Left lobe of liver (tissue), 2 donors: ENCODE measurements around the gene CMPK1. TPM values are rescaled to one million over a fixed set of nuclear protein-coding genes. Genes with fewer than 3 reads are reported as not detected.

Experiments
- ATAC-seq: fragments of 200-7000 bp; cut with Tn5 transposase; one replicate; pipeline ENCODE4 v1.9.1; 2020; ENCODE audit warnings: mild to moderate bottlenecking, moderate library complexity
- DNase-seq: peaks from one replicate; pipeline ENCODE4 v3.0.0-alpha.2; 2020; ENCODE audit warnings: low spot score
- total RNA-seq: library from RNA; stranded (reverse); gene quantifications from one replicate; pipeline ENCODE4 v1.2.1, GENCODE V29; 2021
- donor health status: DM: no; HTN: no; CAD: no; lungs with moderate emphysema.
- donor health status: DM: no; HTN: yes; CAD: no.

CMPK1 gene
- total RNA-seq, 1 donor from 2014 or later, result 119 TPM

DNA sequence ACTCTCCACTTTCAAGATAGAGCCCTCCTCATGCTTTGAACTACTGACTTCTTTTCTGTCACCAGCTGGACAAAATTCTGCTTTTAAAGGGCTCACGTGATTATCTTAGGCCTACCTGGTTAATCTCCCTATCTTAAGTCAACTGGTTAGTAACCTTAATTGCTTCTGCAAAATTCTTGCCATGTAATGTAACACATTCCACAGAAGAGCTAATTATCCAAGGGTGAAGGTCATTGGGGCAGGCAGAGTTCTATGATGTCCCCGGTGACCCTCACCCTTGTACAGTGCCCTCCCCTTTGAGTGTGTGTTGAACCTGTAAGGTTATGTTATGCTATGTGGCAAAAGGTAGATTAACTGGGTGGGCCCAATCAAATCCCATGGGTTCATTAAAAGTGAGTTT lies 57.3 kb downstream of the CMPK1 start:
- ATAC-seq, result no peak
- no peak for DNase-seq

- ATAC-seq (no peak), DNase-seq (no peak)
Measured at GRCh38 chr1:47393141-47393540, 59.6 kb downstream of the CMPK1 start.

DNA sequence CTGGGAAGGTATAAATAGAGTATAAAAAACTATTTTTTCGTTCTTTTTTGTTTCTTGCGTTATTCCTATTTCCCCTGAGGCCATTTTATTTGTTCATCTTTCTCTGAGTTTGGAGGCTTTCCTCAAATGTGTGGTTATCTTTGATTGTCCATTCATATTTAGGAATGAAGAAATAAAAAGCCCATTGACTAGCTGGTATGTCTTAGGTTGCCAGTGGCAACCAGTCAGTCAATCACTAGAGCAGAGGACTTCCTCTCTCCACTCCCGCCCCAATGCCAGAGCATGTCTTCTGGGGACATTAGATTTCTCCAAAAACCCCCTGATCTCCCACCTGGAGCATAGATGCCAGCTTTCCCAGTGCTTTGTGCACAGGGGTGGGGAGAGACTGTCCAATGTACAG lies 61.8 kb downstream of the CMPK1 start:
- no peak for DNase-seq
- no peak for ATAC-seq

- no peak for ATAC-seq
- no peak for DNase-seq
Measured at GRCh38 chr1:47396671-47397196, 63.1 kb downstream of the CMPK1 start.

GRCh38 chr1:47399138-47399845 lies 65.7 kb downstream of the CMPK1 start:
- no peak for ATAC-seq
- no peak for DNase-seq

DNA sequence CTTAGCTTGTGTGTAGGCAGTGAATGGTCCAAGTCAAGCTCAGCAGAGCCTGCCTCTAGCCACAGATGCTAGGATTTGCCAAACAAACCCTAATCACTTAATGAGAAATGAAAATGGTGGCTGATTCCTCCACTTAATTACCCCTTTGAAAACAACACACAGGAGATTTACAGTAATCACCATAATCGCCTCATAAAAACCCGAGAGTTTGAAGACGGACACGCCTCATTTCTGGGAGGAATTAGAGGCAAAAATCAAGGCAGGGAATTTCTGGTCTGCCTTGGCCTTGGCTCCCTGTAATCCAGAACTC lies 66.2 kb downstream of the CMPK1 start:
- ATAC-seq (no peak), DNase-seq (no peak)

DNA sequence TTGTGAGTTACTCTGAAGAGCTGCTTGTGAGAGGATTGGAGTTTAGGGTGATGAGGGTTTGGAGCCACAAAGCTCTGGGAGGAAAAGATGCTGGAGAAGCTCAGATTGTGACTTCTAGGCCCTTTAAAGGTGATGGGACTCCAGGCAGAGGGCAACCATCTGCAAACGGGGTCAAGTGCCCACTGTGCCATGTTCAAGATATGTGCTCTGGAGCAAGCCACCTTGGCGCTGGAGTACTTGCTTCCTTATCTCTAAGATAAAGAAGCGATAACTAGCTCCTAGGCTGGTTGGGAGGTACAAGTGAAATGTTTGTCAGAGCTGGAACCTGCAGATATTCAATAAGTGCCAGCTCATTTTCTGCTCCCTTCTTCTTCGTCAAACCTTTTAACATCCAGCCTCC lies 68.2 kb downstream of the CMPK1 start:
- DNase-seq (no peak), ATAC-seq (no peak)

- DNase-seq (no peak), ATAC-seq (no peak)
Measured at GRCh38 chr1:47402591-47402990, 69.0 kb downstream of the CMPK1 start.

DNA sequence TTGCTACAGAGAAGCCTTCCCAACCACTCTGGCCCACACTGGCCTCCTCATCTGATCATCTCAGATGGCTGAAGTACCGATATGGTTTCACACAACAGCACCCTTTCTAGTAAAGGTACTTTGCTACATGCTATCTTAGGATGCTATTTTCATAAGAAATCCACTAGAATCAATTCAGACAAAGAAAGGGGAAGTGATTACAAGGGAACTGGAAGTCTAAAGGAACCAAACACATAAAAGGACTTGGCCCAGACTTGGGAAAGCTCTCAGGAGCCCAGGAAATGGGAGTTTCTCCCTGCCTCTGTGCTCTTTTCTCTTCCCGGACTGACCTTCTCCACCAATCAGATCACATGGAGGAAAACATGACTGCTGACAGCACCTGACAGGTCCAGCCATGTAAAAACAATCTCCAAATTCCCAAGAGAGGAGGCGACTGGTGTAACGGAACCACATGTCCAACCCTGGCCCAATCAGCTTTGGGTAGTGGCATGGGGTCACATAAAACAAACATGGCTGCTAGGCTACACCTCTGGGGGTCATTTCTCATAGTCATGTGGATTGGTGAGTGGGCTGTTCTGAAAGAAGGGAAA lies 69.8 kb downstream of the CMPK1 start:
- DNase-seq, result no peak
- ATAC-seq, result no peak

DNA sequence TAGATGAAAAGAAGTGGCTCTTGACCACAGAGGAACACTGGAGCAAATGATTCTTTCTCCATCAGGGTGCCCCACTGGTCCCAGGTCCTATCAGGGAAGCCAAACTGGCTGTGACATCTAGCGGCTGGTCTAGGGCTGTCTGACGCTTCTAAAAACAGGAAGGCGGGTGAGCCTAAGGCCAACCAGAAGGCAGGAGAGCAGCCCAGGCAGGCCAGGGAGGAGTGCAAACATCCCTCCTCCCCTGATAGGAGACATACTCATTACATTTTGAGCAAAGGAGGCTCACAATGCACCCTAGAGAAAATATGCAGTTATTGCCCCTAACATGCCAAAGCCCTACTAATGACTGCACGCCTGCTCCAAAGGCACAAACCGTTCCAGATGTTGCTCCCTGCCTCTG lies 72.1 kb downstream of the CMPK1 start:
- ATAC-seq, result no peak
- DNase-seq, result no peak

DNA sequence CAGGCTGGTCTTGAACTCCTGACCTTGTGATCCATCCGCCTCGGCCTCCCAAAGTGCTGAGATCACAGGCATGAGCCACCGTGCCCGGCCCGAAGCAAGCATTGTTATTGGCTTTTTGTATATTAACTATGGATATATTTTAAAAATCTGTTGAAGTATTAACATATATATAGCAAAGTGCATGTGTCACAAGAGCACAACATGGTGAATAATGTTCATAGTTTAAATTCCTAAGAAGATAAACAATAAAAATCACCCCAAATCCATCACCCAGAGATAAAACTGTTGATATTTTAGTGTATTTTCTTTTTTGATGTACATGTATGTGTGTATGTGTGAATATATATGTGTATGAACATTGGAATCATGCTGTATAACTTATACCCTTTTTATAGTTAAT lies 73.4 kb downstream of the CMPK1 start:
- ATAC-seq, result no peak
- DNase-seq, result no peak

DNA sequence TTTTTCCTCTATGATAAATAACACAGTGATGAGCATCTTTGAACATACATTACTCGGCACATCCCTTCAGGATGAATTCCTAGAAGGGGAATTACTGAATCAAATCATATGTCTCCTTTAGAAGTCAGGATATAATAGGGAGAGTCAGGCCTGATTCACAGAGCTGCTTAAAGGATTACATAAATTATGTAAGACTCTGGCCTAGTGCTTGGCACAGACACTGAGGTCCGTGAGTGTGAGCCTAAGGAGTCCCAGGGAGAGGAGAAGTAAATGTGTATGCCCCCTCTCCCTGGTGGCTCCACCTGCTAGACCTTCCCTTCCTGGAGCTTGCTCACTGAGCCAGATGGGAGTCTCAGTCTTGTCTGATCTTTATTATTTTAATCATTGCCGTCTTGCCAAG lies 73.9 kb downstream of the CMPK1 start:
- no peak for DNase-seq
- ATAC-seq, result no peak

DNA sequence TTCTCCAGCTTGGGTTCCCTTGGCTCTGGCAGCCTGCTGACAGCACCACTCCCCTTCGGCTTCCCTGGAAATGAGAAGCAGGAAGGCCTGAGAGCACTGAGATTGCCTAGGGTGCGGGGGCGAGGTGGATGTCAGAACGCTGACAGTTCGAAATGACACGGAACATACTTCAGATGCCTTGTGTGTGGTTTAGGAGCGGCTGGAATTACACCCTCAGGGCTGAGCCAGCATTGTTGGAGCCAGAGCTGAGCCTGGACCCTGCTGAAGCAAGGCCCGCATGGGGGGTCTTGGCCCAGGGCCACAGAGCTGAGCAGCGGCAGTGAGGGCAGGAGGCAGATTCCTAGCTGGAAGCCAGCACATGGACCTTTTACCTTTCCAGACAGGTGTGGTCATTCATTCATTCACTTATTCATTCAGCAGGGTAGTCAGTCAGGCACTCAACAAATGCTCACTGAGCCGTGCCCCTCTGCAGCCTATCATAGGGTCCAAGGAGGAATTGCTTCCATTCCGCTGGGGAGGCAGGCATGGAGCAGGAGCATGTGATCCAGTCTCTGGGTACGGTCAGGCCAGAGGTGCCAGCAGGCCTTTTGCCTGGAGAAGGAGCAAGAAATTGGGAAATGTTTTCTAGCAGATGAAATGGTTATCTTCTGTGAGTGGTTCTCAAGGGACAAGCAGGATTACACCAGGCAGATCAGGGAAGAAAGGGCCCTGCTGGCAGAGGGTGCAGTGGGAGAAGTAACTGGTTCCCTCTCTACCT lies 75.9 kb downstream of the CMPK1 start:
- ATAC-seq, result no peak

DNA sequence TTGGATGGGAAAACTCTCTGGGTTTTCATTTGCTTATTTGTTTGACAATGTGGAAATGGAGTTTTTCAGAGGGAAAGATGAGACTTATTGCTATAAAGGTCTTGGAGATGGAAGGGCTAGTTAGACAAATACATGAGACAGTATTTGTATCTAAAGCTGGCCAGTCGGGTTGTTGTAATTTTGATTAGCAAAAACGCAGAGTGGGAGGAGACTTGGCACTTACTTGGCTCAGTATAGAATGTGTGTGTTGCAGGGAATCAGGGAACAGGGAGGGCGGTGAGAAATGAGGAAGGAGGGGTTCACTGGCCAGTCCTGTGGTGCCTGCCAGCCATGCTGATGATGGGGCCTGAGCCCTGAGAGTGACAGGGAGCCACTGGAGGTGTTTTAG lies 76.5 kb downstream of the CMPK1 start:
- ATAC-seq (no peak), DNase-seq (no peak)

More for the DNA sequence above, 75.9 kb downstream of the CMPK1 start:
- no peak for DNase-seq

- ATAC-seq (no peak), DNase-seq (no peak)
Measured at GRCh38 chr1:47411436-47411835, 77.8 kb downstream of the CMPK1 start.

- ATAC-seq, result no peak
Measured at GRCh38 chr1:47412437-47412836, 78.8 kb downstream of the CMPK1 start.

DNA sequence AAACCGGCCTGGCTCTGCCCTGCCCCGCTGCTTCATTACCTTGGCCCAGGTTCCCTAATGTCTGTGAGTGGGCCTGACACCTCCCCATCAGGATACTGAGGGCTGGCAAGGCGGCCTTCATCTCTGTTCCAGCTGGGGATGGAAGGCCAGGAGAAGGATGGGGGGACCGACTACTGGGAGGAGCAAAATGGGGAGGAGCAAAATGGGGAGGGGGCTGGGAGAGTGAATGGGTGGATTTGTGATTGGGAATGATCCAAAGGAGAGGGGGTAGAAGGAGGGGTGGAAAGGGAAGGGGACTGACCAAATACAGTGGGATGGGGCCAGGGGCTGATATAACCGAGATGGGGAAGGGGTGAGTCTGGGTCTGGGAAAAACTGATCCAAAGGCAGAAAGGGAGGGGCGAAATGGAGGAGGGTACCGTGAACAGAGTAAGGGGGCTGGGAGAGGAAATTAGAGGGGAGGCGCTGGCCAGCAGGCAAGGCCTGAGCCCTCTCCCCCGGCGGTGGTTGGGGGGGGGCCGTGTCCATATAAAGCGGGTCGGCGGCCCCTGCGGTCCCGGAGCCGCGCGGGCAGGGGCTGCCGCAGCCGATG lies 82.2 kb downstream of the CMPK1 start, which contains the start of gene FOXE3:
TSS of gene FOXE3 (plus strand) at position 558 of the 591 bp plus-strand sequence. CDS start at position 589, 31 bp downstream.
- ATAC-seq, result no peak
- DNase-seq, result no peak

More at GRCh38 chr1:47412437-47412836, 78.8 kb downstream of the CMPK1 start:
- DNase-seq, result no peak

DNA sequence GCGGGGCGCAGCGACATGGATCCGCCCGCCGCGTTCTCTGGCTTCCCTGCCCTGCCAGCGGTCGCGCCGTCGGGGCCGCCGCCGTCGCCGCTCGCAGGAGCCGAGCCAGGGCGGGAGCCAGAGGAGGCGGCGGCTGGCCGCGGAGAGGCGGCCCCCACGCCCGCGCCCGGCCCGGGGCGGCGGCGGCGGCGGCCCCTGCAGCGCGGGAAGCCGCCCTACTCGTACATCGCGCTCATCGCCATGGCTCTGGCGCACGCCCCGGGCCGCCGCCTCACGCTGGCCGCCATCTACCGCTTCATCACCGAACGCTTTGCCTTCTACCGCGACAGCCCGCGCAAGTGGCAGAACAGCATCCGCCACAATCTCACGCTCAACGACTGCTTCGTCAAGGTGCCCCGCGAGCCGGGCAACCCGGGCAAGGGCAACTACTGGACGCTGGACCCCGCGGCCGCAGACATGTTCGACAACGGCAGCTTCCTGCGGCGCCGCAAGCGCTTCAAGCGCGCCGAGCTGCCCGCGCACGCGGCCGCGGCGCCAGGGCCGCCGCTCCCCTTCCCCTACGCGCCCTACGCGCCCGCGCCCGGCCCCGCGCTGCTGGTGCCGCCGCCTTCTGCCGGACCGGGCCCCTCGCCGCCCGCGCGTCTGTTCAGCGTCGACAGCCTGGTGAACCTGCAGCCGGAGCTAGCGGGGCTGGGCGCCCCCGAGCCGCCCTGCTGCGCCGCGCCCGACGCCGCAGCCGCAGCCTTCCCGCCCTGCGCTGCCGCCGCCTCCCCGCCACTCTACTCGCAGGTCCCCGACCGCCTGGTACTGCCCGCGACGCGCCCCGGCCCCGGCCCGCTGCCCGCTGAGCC lies 83.0 kb downstream of the CMPK1 start:
- ATAC-seq, result no peak
- DNase-seq, result no peak

DNA sequence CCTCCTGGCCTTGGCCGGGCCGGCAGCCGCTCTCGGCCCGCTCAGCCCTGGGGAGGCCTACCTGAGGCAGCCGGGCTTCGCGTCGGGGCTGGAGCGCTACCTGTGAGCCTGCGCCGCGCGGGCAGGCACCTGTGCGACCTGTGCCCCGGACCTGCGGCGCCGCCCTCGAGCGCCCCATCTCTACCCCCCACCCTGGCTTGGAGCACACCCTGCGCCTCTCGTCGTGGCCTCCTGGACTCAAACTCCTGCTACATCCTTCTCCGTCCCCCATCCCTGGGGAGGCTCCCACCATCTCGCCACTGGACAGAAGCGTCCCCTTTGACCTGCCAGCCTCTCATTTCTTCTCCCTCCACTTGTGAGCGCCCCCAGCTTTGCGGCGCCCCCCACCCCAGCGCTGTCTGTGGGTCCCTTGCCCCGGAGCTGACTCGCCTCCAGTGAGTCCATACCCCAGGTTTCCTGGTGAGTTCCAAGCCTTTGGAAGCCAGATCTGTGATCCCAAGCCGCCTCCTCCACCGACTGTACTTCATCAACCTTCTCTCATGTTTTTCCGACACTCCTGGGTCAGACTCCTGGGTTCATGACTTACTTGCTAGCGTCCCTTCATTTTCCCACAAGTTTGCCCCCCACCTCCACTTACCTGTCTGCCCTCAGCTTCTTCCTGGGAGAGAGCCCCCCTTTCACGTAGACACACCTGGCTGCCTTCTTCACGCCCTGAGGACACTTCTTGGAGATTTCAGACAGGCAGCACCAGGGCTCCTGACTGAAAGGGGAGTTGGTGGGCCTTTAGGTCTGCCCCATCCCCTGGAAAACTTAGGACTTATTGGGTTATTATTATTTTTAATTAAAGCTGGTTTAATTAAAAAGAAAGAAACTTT lies 83.8 kb downstream of the CMPK1 start:
- DNase-seq (no peak), ATAC-seq (peak; percentile 19)

GRCh38 chr1:47418122-47418521 lies 84.5 kb downstream of the CMPK1 start:
- ATAC-seq, result no peak
- DNase-seq, result no peak
